GM12878 (cell line): ENCODE data around the gene FOXB2. TPM values are rescaled to one million over a fixed set of nuclear protein-coding genes. Genes with fewer than 3 reads are reported as not detected.

ENCODE experiments used
- ATAC-seq: fragments of 200-7000 bp; cut with Tn5 transposase; 3 replicates; pipeline ENCODE4 v1.9.1; 2020; ENCODE audit warnings: mild to moderate bottlenecking, moderate library complexity
- BruUV-seq: library from RNA; stranded (reverse); fragments of 400-500 nt; replicated peaks from 2 replicates; lab custom pipeline; 2021; lab: Mats Ljungman, UMichigan
- CTCF ChIA-PET: fragments of 300-600 bp; sonication (Branson Sonifier 250); formaldehyde crosslinking; extraction: SDS; loops from one replicate; lab custom pipeline; 2021; ENCODE audit warnings: inconsistent platforms; lab: Yijun Ruan, JAX
- POLR2A ChIA-PET: fragments of 350-600 bp; formaldehyde crosslinking; extraction: SDS; loops from one replicate; lab custom pipeline; 2021; ENCODE audit warnings: inconsistent platforms; lab: Charles Lee
- RAD21 ChIA-PET: fragments of 300-600 bp; sonication (Branson Sonifier 250); formaldehyde crosslinking; loops from one replicate; lab custom pipeline; 2023; ENCODE audit warnings: antibody characterized with exemption; ENCODE audit not compliant: unreplicated experiment; lab: Charles Lee
- SMC1A ChIA-PET: fragments of 300-600 bp; sonication (Branson Sonifier 250); formaldehyde crosslinking; loops from one replicate; lab custom pipeline; 2023; ENCODE audit not compliant: unreplicated experiment, uncharacterized antibody; lab: Charles Lee
- DNase-seq: peaks from one replicate; pipeline ENCODE4 v3.0.0-alpha.2; 2011; ENCODE audit warnings: low read depth, low spot score
- FAIRE-seq: peaks from 3 replicates; lab custom pipeline; 2011; peaks lifted over from hg19 to GRCh38; lab: Jason Lieb, UNC
- H2AFZ ChIP-seq: 2 replicates; pipeline ENCODE4 v1.6.0; 2011; ENCODE audit warnings: low read depth, low read length, control low read depth; ENCODE audit not compliant: control insufficient read depth
- H3K27ac ChIP-seq: 2 replicates; pipeline ENCODE4 v1.5.1; 2011; ENCODE audit warnings: control low read depth; ENCODE audit not compliant: control insufficient read depth, insufficient read depth
- H3K27me3 ChIP-seq, 2 experiments: replicated peaks in 1 of 2; 2 replicates each; pipeline versions ENCODE4 v1.6.0 to v1.6.1; 2011; ENCODE audit warnings: low read length in 1 of 2; ENCODE audit not compliant: control insufficient read depth in 2 of 2, insufficient read depth in 2 of 2
- H3K36me3 ChIP-seq, 2 experiments: 2 replicates each; pipeline ENCODE4 v1.5.1; 2011; ENCODE audit warnings: low read length in 1 of 2; ENCODE audit not compliant: control insufficient read depth in 2 of 2, insufficient read depth in 2 of 2
- H3K4me1 ChIP-seq: 2 replicates; pipeline ENCODE4 v1.6.1; 2011; ENCODE audit warnings: mild to moderate bottlenecking, low read length, moderate library complexity, mixed read lengths; ENCODE audit not compliant: control insufficient read depth, insufficient read depth
- H3K4me2 ChIP-seq: 2 replicates; pipeline ENCODE4 v1.6.0; 2011; ENCODE audit warnings: control low read depth; ENCODE audit not compliant: control insufficient read depth, insufficient read depth
- H3K4me3 ChIP-seq: fragments of 200-600 bp; sonication (generic); 2 replicates; pipeline ENCODE4 v1.5.1; 2016
- H3K79me2 ChIP-seq: 2 replicates; pipeline ENCODE4 v1.6.0; 2011; ENCODE audit warnings: low read length; ENCODE audit not compliant: control insufficient read depth, insufficient read depth
- H3K9ac ChIP-seq: 2 replicates; pipeline ENCODE4 v1.8.0; 2011; ENCODE audit warnings: low read length, control low read depth, mixed read lengths; ENCODE audit not compliant: control insufficient read depth, insufficient read depth
- H3K9me3 ChIP-seq: replicated peaks from 3 replicates; pipeline ENCODE4 v1.5.1; 2011; ENCODE audit warnings: mild to moderate bottlenecking, low read length; ENCODE audit not compliant: control insufficient read depth, insufficient read depth
- H4K20me1 ChIP-seq: 2 replicates; pipeline ENCODE4 v1.6.0; 2011; ENCODE audit not compliant: control insufficient read depth, insufficient read depth
- REST ChIP-seq: IDR thresholded peaks from 2 replicates; pipeline ENCODE4 v1.6.1; 2012; ENCODE audit warnings: mild to moderate bottlenecking, low read depth, low read length
- YBX1 ChIP-seq: fragments of 450-650 bp; IDR thresholded peaks from 2 replicates; pipeline ENCODE4 v1.6.1; 2016; ENCODE audit warnings: antibody characterized with exemption
- ZNF622 ChIP-seq: fragments of 450-650 bp; IDR thresholded peaks from 2 replicates; pipeline ENCODE4 v1.6.1; 2017; ENCODE audit warnings: mild to moderate bottlenecking, inconsistent platforms
- WGBS: methylation state at CpG from one replicate; pipeline ENCODE4 v1.1.6; 2016; ENCODE audit warnings: low lambda C conversion rate; ENCODE audit not compliant: insufficient replicate concordance, insufficient coverage; ENCODE audit errors: missing lambda C conversion rate; 5-methylcytosine and 5-hydroxymethylcytosine counted together
- in situ Hi-C: fragments of 300-500 bp; cut with MboI; formaldehyde crosslinking; loops from 9 replicates; pipeline ENCODE4 v1.14.3; 2018; ENCODE audit warnings: mixed read lengths
- intact Hi-C: fragments of 100-400 bp; cut with micrococcal nuclease; formaldehyde crosslinking; loops from one replicate; pipeline ENCODE4 v1.14.2; 2022; ENCODE audit not compliant: unreplicated experiment
- polyA plus RNA-seq, 11 experiments: library from polyadenylated mRNA; depleted of rRNA in 4 of 11; unstranded in 6 of 11; stranded (reverse) in 5 of 11; fragments of >200 nt; fragmentation: Nextera tagmentation in 4 of 11; fragmentation: Illumina TruSeq in 1 of 11; extraction: Ambion mirVana in 4 of 11; extraction: Trizol in 1 of 11; gene quantifications; 1 replicate in 1 of 11; 2 replicates in 10 of 11; pipeline versions ENCODE4 v1.2.1 to v1.2.3, GENCODE V29; 2011 to 2016; ENCODE audit warnings: inconsistent platforms in 2 of 11, missing spikeins in 2 of 11, low read depth in 1 of 11
- total RNA-seq, 4 experiments: library from RNA; depleted of rRNA in 3 of 4; stranded (reverse); fragments of >200 nt in 3 of 4; fragmentation: Illumina TruSeq in 1 of 4; extraction: Trizol in 1 of 4; gene quantifications; 2 replicates each; pipeline versions ENCODE4 v1.2.1 to v1.2.3, GENCODE V29; 2013 to 2021

Gene FOXB2
- total and polyA plus RNA-seq, 10 of the 15 experiments (the other 5 are each of a cell fraction or from before 2014, with no cell fraction given), result not detected

GRCh38 chr9:77014597-77015263, 4.7 kb upstream of the FOXB2 start:
- CTCF ChIA-PET, result interaction anchor here (0.6 kb wide), 2 partner anchors 19 to 220 kb away, joined by 3 to 4 read pairs; no protein-coding TSS in a partner anchor
- in situ Hi-C loops, result no loop called here
- no TSS peak for BruUV-seq
- H4K20me1 ChIP-seq, result no peaks in the 10 kb centered on the region
- no peaks in the 10 kb centered on the region for H3K4me1 ChIP-seq
- SMC1A ChIA-PET, result no interaction called here
- H3K9me3 ChIP-seq, result no peaks in the 10 kb centered on the region; the same call in 2 of the 3 replicates
- no peak overlapping the region for H3K27ac ChIP-seq
- no peak overlapping the region for H3K4me3 ChIP-seq
- 47% methylated on average over 26 of the region's 38 CpGs for WGBS
- FAIRE-seq, result no peak
- intact Hi-C loops, result no loop called here
- peaks cover 14 to 25% of the 10 kb centered on the region in 2 experiments for H3K27me3 ChIP-seq
- no peak for ATAC-seq
- no peak overlapping the region for H2AFZ ChIP-seq
- no peak overlapping the region for H3K4me2 ChIP-seq
- POLR2A ChIA-PET, result no interaction called here
- no peak for DNase-seq
- no peaks in the 10 kb centered on the region for H3K36me3 ChIP-seq
- RAD21 ChIA-PET, result no interaction called here
- TF ChIP-seq ZNF622, result no peak
- TF ChIP-seq YBX1, result no peak
- no peak for TF ChIP-seq REST
- no peak overlapping the region for H3K9ac ChIP-seq
- H3K79me2 ChIP-seq, result no peaks in the 10 kb centered on the region
